Loucy (cell line): Measurements from ENCODE around the gene SRM.

Source experiments
- H2AFZ ChIP-seq: fragments of 200-600 bp; sonication (generic); 2 replicates; pipeline ENCODE4 v1.6.0; 2016; ENCODE audit warnings: antibody characterized with exemption, mild to moderate bottlenecking, low read length, moderate library complexity
- H3F3A ChIP-seq: fragments of 200-600 bp; 2 replicates; pipeline ENCODE4 v1.6.0; 2016; ENCODE audit warnings: antibody characterized with exemption, low read depth, mild to moderate bottlenecking
- H3K27me3 ChIP-seq: fragments of 200-600 bp; sonication (generic); 2 replicates; pipeline ENCODE4 v1.6.1; 2014; ENCODE audit warnings: low read length, mild to moderate bottlenecking; ENCODE audit not compliant: insufficient read depth, poor library complexity, severe bottlenecking
- H3K36me3 ChIP-seq: fragments of 200-600 bp; sonication (generic); 2 replicates; pipeline ENCODE4 v1.6.1; 2016; ENCODE audit warnings: low read length; ENCODE audit not compliant: insufficient read depth
- H3K4me1 ChIP-seq: fragments of 200-600 bp; sonication (generic); 2 replicates; pipeline ENCODE4 v1.5.1; 2014; ENCODE audit warnings: low read length, mild to moderate bottlenecking; ENCODE audit not compliant: insufficient read depth, poor library complexity, severe bottlenecking
- H3K4me2 ChIP-seq: fragments of 200-600 bp; sonication (generic); 2 replicates; pipeline ENCODE4 v1.6.0; 2014; ENCODE audit warnings: antibody characterized with exemption, low read length, low read depth, mild to moderate bottlenecking; ENCODE audit not compliant: poor library complexity, severe bottlenecking
- H3K4me3 ChIP-seq: fragments of 200-600 bp; sonication (generic); 2 replicates; pipeline ENCODE4 v1.5.1; 2014; ENCODE audit warnings: low read length, mild to moderate bottlenecking, mixed read lengths; ENCODE audit not compliant: poor library complexity, severe bottlenecking
- H3K79me2 ChIP-seq: fragments of 200-600 bp; sonication (generic); 2 replicates; pipeline ENCODE4 v1.6.1; 2014; ENCODE audit warnings: low read length; ENCODE audit not compliant: insufficient read depth
- H3K9ac ChIP-seq: fragments of 200-600 bp; sonication (generic); 2 replicates; pipeline ENCODE4 v1.6.0; 2014; ENCODE audit warnings: mild to moderate bottlenecking, low read depth, low read length, moderate library complexity; ENCODE audit not compliant: poor library complexity, severe bottlenecking
- H3K9me2 ChIP-seq: fragments of 200-600 bp; sonication (generic); replicated peaks from 2 replicates; pipeline ENCODE4 v1.6.1; 2016; ENCODE audit warnings: low read depth, low read length, mixed read lengths
- H3K9me3 ChIP-seq: fragments of 200-600 bp; sonication (generic); 2 replicates; pipeline ENCODE4 v1.6.1; 2014; ENCODE audit warnings: mild to moderate bottlenecking, antibody characterized with exemption, low read length, low read depth; ENCODE audit not compliant: insufficient read depth
- H4K20me1 ChIP-seq: fragments of 200-600 bp; sonication (generic); 2 replicates; pipeline ENCODE4 v1.6.0; 2014; ENCODE audit warnings: antibody characterized with exemption, low read length, mild to moderate bottlenecking; ENCODE audit not compliant: insufficient read depth, poor library complexity, severe bottlenecking
- EZH2phosphoT487 ChIP-seq: fragments of 200-600 bp; IDR thresholded peaks from 2 replicates; pipeline ENCODE4 v1.6.1; 2018; ENCODE audit warnings: antibody characterized with exemption, mild to moderate bottlenecking, moderate library complexity, borderline replicate concordance
- TF ChIP-seq, protein P1 (sequence below): fragments of 200-600 bp; sonication (generic); conservative IDR thresholded peaks from 2 replicates; pipeline ENCODE4 v1.5.1; 2014; ENCODE audit warnings: mild to moderate bottlenecking, antibody characterized with exemption, low read length

Gene SRM

DNA sequence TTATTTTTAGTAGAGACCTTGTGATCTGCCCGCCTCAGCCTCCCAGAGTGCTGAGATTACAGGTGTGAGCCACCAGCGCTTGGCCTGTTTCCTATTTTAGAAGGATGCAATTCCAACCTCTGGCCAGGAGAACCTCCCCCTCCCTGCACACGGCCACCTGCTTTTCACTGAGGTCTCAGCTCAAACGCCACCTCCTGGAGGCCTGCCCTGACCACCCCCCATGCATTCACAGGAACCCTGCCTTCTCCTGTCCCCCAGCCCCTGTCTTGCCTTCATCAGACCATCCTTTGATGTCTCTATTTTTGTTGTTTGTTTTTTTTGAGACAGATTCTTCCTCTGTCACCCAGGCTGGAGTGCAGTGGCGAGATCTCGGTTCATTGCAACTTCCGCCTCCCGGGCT lies 2.3 kb downstream of the SRM start:
- Histone ChIP-seq H3K9ac (no peak overlapping the region), H4K20me1 (peaks cover 16% of the 10 kb centered on the region), H3K9me3 (no peaks in the 10 kb centered on the region), H3K4me1 (peaks cover 16% of the 10 kb centered on the region), H3K36me3 (peaks cover 11% of the 10 kb centered on the region; the same call in 1 of the 2 replicates), H3K9me2 (no peaks in the 10 kb centered on the region), H2AFZ (no peak overlapping the region), H3K4me3 (no peak overlapping the region), H3F3A (no peaks in the 10 kb centered on the region), H3K4me2 (peak overlapping the region; percentile 88), H3K27me3 (no peaks in the 10 kb centered on the region), H3K79me2 (peaks cover 42% of the 10 kb centered on the region)
- TF ChIP-seq EZH2phosphoT487: no peak
- TF ChIP-seq, protein P1, sequence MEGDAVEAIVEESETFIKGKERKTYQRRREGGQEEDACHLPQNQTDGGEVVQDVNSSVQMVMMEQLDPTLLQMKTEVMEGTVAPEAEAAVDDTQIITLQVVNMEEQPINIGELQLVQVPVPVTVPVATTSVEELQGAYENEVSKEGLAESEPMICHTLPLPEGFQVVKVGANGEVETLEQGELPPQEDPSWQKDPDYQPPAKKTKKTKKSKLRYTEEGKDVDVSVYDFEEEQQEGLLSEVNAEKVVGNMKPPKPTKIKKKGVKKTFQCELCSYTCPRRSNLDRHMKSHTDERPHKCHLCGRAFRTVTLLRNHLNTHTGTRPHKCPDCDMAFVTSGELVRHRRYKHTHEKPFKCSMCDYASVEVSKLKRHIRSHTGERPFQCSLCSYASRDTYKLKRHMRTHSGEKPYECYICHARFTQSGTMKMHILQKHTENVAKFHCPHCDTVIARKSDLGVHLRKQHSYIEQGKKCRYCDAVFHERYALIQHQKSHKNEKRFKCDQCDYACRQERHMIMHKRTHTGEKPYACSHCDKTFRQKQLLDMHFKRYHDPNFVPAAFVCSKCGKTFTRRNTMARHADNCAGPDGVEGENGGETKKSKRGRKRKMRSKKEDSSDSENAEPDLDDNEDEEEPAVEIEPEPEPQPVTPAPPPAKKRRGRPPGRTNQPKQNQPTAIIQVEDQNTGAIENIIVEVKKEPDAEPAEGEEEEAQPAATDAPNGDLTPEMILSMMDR: no peak

DNA sequence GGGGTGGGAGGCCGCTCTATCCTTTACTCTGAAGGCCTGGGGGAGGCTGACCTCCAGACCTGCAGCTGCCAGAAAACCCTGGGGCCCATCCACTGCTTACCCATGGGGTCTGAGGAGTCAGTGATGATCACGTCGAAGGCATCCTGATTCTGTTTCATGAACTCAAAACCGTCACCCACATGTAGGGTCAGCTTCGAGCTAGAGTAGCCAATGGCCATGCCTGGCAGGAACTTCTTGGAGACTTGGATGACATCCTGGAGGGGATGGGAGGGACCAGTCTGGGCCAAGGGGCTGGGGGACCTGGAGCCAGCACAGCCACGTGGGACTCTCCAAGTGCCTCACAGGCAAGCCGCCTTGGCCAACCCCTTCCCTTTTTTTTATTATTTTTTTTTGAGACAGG lies 3.3 kb downstream of the SRM start:
- Histone ChIP-seq H3K4me3 (no peak overlapping the region), H3K9me2 (no peaks in the 10 kb centered on the region), H3F3A (no peaks in the 10 kb centered on the region), H4K20me1 (peaks cover 16% of the 10 kb centered on the region), H3K36me3 (peaks cover 11% of the 10 kb centered on the region; the same call in 1 of the 2 replicates), H3K27me3 (no peaks in the 10 kb centered on the region), H3K9ac (no peak overlapping the region), H3K4me2 (no peak overlapping the region), H2AFZ (no peak overlapping the region), H3K79me2 (peaks cover 38% of the 10 kb centered on the region), H3K4me1 (peaks cover 11% of the 10 kb centered on the region), H3K9me3 (no peaks in the 10 kb centered on the region)
- no peak for TF ChIP-seq EZH2phosphoT487
- TF ChIP-seq, protein P1: no peak

DNA sequence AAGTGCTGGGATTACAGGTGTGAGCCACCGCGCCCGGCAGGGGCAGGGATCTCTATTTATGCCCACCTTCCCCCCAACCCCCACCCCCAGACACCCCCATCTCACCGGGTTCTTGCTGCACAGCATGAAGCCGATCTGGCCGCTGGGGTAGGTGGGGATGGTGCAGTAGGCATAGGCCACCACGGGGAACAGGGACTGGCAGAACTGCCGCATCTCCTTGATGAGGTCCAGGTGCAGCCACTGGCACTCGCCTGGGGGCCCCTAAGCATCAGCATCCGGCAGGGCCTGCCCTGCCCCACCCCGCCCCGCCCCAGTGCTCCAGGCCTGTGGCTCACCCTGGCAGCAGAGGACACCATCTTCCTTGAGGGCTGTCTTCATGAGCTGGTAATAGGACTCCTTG lies 4.1 kb downstream of the SRM start:
- Histone ChIP-seq H3K36me3 (peaks cover 11% of the 10 kb centered on the region; the same call in 1 of the 2 replicates), H3K9ac (no peak overlapping the region), H3K27me3 (no peaks in the 10 kb centered on the region), H3K4me1 (peaks cover 2% of the 10 kb centered on the region), H4K20me1 (peaks cover 16% of the 10 kb centered on the region), H3K4me3 (no peak overlapping the region), H3K9me3 (no peaks in the 10 kb centered on the region), H3K4me2 (no peak overlapping the region), H2AFZ (no peak overlapping the region), H3K79me2 (peaks cover 31% of the 10 kb centered on the region), H3F3A (no peaks in the 10 kb centered on the region), H3K9me2 (no peaks in the 10 kb centered on the region)
- TF ChIP-seq, protein P1: no peak
- no peak for TF ChIP-seq EZH2phosphoT487
